Neural progenitor cell (in vitro differentiated cells): ENCODE results near the gene CCDC188. TPM values are rescaled to one million over a fixed set of nuclear protein-coding genes. Genes with fewer than 3 reads are reported as not detected.

Source experiments
- DNase-seq: peaks from one replicate; pipeline ENCODE4 v3.0.0-alpha.2; 2016; ENCODE audit warnings: low spot score
- H2AFZ ChIP-seq: fragments of 200-600 bp; sonication (generic); replicated peaks from 2 replicates; pipeline ENCODE4 v1.6.1; 2016; ENCODE audit warnings: antibody characterized with exemption
- H3F3A ChIP-seq: fragments of 200-600 bp; sonication (generic); 2 replicates; pipeline ENCODE4 v1.6.1; 2016; ENCODE audit warnings: antibody characterized with exemption, low read depth
- H3K27ac ChIP-seq: fragments of 200-600 bp; sonication (generic); 2 replicates; pipeline ENCODE4 v1.5.1; 2016; ENCODE audit warnings: mild to moderate bottlenecking
- H3K27me3 ChIP-seq: fragments of 200-600 bp; sonication (generic); 2 replicates; pipeline ENCODE4 v1.6.1; 2016; ENCODE audit warnings: mild to moderate bottlenecking, moderate library complexity
- H3K36me3 ChIP-seq: fragments of 200-600 bp; sonication (generic); 2 replicates; pipeline ENCODE4 v1.5.1; 2016
- H3K4me1 ChIP-seq: fragments of 200-600 bp; sonication (generic); 2 replicates; pipeline ENCODE4 v1.6.1; 2016; ENCODE audit warnings: mixed run types
- H3K4me2 ChIP-seq: fragments of 200-600 bp; sonication (generic); 2 replicates; pipeline ENCODE4 v1.6.1; 2016
- H3K4me3 ChIP-seq: fragments of 200-600 bp; sonication (generic); 2 replicates; pipeline ENCODE4 v1.5.1; 2016
- H3K79me2 ChIP-seq: fragments of 200-600 bp; sonication (generic); 2 replicates; pipeline ENCODE4 v1.6.1; 2016; ENCODE audit warnings: low read depth
- H3K9ac ChIP-seq: fragments of 200-600 bp; sonication (generic); 2 replicates; pipeline ENCODE4 v1.6.1; 2016
- H3K9me3 ChIP-seq: fragments of 200-600 bp; sonication (generic); 2 replicates; pipeline ENCODE4 v1.5.1; 2016; ENCODE audit warnings: low read depth
- H4K20me1 ChIP-seq: fragments of 200-600 bp; sonication (generic); 2 replicates; pipeline ENCODE4 v1.6.1; 2016; ENCODE audit warnings: low read depth
- H3K27ac Mint-ChIP-seq: 3 replicates; pipeline ENCODE4 v1.8.0; 2021; ENCODE audit warnings: mixed read lengths
- H3K27me3 Mint-ChIP-seq: 2 replicates; pipeline ENCODE4 v1.8.0; 2022; ENCODE audit warnings: low read depth, mild to moderate bottlenecking, inconsistent platforms, moderate library complexity, mixed read lengths; ENCODE audit not compliant: insufficient read depth
- H3K36me3 Mint-ChIP-seq: 3 replicates; pipeline ENCODE4 v1.8.0; 2021; ENCODE audit warnings: mixed read lengths
- H3K4me1 Mint-ChIP-seq: 3 replicates; pipeline ENCODE4 v1.8.0; 2021; ENCODE audit warnings: mixed read lengths
- H3K4me3 Mint-ChIP-seq: 3 replicates; pipeline ENCODE4 v1.8.0; 2021; ENCODE audit warnings: mild to moderate bottlenecking, moderate library complexity, mixed read lengths
- H3K9me3 Mint-ChIP-seq: 3 replicates; pipeline ENCODE4 v1.8.0; 2020; ENCODE audit warnings: mixed read lengths
- EZH2 ChIP-seq: fragments of 200-600 bp; sonication (generic); IDR thresholded peaks from 2 replicates; pipeline ENCODE4 v1.6.1; 2017; ENCODE audit warnings: antibody characterized with exemption, mild to moderate bottlenecking, moderate library complexity
- EZH2phosphoT487 ChIP-seq: fragments of 200-600 bp; sonication (generic); IDR thresholded peaks from 2 replicates; pipeline ENCODE4 v1.6.1; 2017; ENCODE audit warnings: antibody characterized with exemption
- total RNA-seq: library from RNA; depleted of rRNA; stranded (reverse); fragments of >200 nt; gene quantifications from 2 replicates; pipeline ENCODE4 v1.2.3, GENCODE V29; 2015; ENCODE audit warnings: low replicate concordance
- TF ChIP-seq, protein P1 (sequence below): fragments of 200-600 bp; sonication (generic); IDR thresholded peaks from 2 replicates; pipeline ENCODE4 v1.5.1; 2017; ENCODE audit warnings: antibody characterized with exemption, mild to moderate bottlenecking

Gene CCDC188
- total RNA-seq, 1 donor from 2014 or later, result not detected

DNA sequence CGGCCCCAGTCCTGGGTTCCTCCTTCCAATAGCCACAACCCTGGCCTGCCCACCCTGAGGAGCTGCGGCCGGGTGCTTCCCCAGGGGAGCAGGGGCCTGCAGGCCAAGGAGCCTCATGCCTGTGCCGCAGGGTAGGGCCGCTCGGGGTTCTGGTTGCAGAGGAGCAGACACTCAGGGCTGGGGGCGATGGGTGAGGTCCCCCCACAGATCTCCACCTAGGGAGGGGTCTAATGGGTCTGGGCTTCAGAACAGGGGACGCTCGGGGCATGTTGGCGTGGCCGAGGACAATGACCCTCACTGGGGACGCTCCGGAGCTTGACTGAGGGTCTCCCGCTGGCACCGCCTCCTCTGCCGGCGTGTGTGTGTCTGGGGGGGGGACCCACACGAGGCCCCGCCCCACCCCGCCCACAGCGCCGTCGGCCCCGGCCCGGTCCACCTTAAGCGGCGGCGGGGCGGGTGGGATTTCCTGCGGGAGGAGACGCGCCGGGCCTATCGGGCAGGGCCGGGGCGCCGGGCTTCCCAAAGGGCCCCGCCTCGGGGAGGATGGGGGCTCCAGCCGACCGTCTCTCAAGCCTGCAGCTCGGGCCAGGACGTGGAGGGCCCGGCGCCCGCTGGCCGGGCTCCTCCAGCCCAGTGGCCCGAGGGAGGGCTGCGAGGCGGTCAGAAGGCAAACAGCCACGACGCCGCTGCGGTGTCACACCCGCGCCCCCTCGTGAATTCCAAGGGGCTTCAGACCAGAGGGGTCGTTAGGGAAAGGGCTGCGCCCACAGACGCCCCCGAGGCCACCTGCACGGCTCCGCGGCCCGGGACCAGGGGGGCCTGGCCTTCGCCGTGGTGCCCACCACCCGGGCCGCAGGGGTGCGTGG lies 19.9 kb downstream of the CCDC188 start:
- Mint-ChIP-seq H3K27me3 (peaks cover 5% of the 10 kb centered on the region), H3K4me3 (peak overlapping the region; percentile 81), H3K4me1 (peaks cover 13% of the 10 kb centered on the region), H3K27ac (no peak overlapping the region), H3K36me3 (peaks cover 8% of the 10 kb centered on the region), H3K9me3 (no peaks in the 10 kb centered on the region)
- peak; percentile 86 for DNase-seq
- Histone ChIP-seq H3F3A (peaks cover 54% of the 10 kb centered on the region), H2AFZ (peak overlapping the region; percentile 68), H3K9me3 (no peaks in the 10 kb centered on the region), H3K4me1 (peaks cover 8% of the 10 kb centered on the region), H3K9ac (no peak overlapping the region), H4K20me1 (peaks cover 65% of the 10 kb centered on the region), H3K4me3 (peak overlapping the region; percentile 95), H3K79me2 (peaks cover 14% of the 10 kb centered on the region), H3K36me3 (no peaks in the 10 kb centered on the region), H3K27ac (peak overlapping the region; percentile 7), H3K27me3 (no peaks in the 10 kb centered on the region), H3K4me2 (peak overlapping the region; percentile 88)
- no peak for TF ChIP-seq EZH2phosphoT487
- TF ChIP-seq, protein P1, sequence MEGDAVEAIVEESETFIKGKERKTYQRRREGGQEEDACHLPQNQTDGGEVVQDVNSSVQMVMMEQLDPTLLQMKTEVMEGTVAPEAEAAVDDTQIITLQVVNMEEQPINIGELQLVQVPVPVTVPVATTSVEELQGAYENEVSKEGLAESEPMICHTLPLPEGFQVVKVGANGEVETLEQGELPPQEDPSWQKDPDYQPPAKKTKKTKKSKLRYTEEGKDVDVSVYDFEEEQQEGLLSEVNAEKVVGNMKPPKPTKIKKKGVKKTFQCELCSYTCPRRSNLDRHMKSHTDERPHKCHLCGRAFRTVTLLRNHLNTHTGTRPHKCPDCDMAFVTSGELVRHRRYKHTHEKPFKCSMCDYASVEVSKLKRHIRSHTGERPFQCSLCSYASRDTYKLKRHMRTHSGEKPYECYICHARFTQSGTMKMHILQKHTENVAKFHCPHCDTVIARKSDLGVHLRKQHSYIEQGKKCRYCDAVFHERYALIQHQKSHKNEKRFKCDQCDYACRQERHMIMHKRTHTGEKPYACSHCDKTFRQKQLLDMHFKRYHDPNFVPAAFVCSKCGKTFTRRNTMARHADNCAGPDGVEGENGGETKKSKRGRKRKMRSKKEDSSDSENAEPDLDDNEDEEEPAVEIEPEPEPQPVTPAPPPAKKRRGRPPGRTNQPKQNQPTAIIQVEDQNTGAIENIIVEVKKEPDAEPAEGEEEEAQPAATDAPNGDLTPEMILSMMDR, result no peak
- TF ChIP-seq EZH2, result no peak

DNA sequence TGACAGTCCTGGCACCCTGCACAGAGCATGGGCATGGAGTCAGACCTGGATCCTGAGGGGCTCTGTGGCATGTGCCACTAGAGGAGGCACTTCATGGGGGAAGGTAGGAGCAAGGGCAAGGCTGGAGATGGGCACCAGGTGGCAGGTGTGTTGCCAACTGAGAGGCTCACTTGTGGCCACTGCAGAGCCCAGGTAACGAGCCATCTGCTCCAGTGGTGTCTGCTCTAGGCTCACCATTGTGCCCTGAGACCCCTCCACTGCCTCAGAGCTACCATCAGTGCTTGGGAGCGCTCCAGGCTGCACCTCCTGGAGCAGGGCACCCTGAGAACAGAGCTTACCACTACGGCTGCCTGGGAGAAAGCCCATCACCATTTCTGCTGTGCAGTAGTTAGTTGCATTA lies 20.5 kb downstream of the CCDC188 start:
- peaks cover 58% of the 10 kb centered on the region for H3F3A ChIP-seq
- Mint-ChIP-seq H3K4me1 (peaks cover 13% of the 10 kb centered on the region), H3K36me3 (peaks cover 9% of the 10 kb centered on the region), H3K27ac (no peak overlapping the region), H3K27me3 (peaks cover 5% of the 10 kb centered on the region), H3K9me3 (no peaks in the 10 kb centered on the region), H3K4me3 (peak overlapping the region; percentile 81)
- peak overlapping the region; percentile 7 for H3K27ac ChIP-seq
- H3K79me2 ChIP-seq, result peaks cover 14% of the 10 kb centered on the region
- no peak overlapping the region for H3K9ac ChIP-seq
- no peaks in the 10 kb centered on the region for H3K9me3 ChIP-seq
- H3K36me3 ChIP-seq, result no peaks in the 10 kb centered on the region
- no peaks in the 10 kb centered on the region for H3K27me3 ChIP-seq
- H3K4me2 ChIP-seq, result peak overlapping the region; percentile 88
- H3K4me3 ChIP-seq, result peak overlapping the region; percentile 95
- TF ChIP-seq, protein P1, result no peak
- TF ChIP-seq EZH2phosphoT487, result no peak
- no peak for TF ChIP-seq EZH2
- peaks cover 8% of the 10 kb centered on the region for H3K4me1 ChIP-seq
- H4K20me1 ChIP-seq, result peaks cover 64% of the 10 kb centered on the region
- DNase-seq, result no peak
- H2AFZ ChIP-seq, result no peak overlapping the region

DNA sequence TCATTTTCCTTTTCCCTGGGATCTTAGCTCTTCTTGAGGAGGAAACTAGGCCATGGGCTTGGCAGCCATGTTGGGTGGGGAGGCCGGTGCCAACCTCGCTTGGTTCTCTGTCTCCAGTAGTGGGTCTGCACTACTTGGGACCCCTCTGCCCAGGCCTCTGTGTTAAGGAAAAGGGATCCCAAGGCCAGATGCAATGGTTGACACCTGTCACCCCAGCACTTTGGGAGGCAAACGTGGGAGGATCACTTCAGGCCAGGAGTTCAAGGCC lies 21.2 kb downstream of the CCDC188 start:
- H3K4me1 Mint-ChIP-seq, result peaks cover 13% of the 10 kb centered on the region
- no peak overlapping the region for H3K4me3 Mint-ChIP-seq

More for the DNA sequence above, 21.2 kb downstream of the CCDC188 start:
- Histone ChIP-seq H3F3A (peaks cover 61% of the 10 kb centered on the region), H3K27me3 (no peaks in the 10 kb centered on the region), H3K4me3 (no peak overlapping the region), H3K9ac (no peak overlapping the region), H3K36me3 (no peaks in the 10 kb centered on the region), H3K27ac (no peak overlapping the region), H3K79me2 (peaks cover 17% of the 10 kb centered on the region), H2AFZ (no peak overlapping the region), H3K9me3 (no peaks in the 10 kb centered on the region), H3K4me1 (peaks cover 8% of the 10 kb centered on the region), H4K20me1 (peaks cover 63% of the 10 kb centered on the region), H3K4me2 (no peak overlapping the region)
- no peaks in the 10 kb centered on the region for H3K9me3 Mint-ChIP-seq
- peaks cover 5% of the 10 kb centered on the region for H3K27me3 Mint-ChIP-seq
- TF ChIP-seq EZH2, result no peak
- TF ChIP-seq EZH2phosphoT487, result no peak
- TF ChIP-seq, protein P1, result no peak
- no peak for DNase-seq
- no peak overlapping the region for H3K27ac Mint-ChIP-seq
- peaks cover 11% of the 10 kb centered on the region for H3K36me3 Mint-ChIP-seq
